Duodenal mucosa (tissue), 2 donors: Measurements from ENCODE around the gene MTHFR.

ENCODE experiments used
- H3K27ac ChIP-seq: one replicate; pipeline ENCODE4 v1.7.0; 2013; ENCODE audit warnings: low read depth, low read length
- H3K27me3 ChIP-seq, 2 donors: one replicate each; pipeline ENCODE4 v1.7.0; 2013; ENCODE audit warnings: low read length in 2 of 2, control low read depth in 1 of 2; ENCODE audit not compliant: insufficient read depth in 2 of 2, control insufficient read depth in 1 of 2
- H3K36me3 ChIP-seq, 2 donors: one replicate each; pipeline ENCODE4 v1.7.0; 2013; ENCODE audit warnings: low read length in 2 of 2, control low read depth in 1 of 2; ENCODE audit not compliant: insufficient read depth in 2 of 2, control insufficient read depth in 1 of 2
- H3K4me1 ChIP-seq, 2 donors: one replicate each; pipeline ENCODE4 v1.7.0; 2013; ENCODE audit warnings: low read length in 2 of 2, control low read depth in 1 of 2; ENCODE audit not compliant: insufficient read depth in 2 of 2, control insufficient read depth in 1 of 2
- H3K4me3 ChIP-seq, 2 donors: one replicate each; pipeline ENCODE4 v1.7.0; 2013; ENCODE audit warnings: low read length in 2 of 2, low read depth in 1 of 2
- H3K9ac ChIP-seq, 2 donors: one replicate each; pipeline ENCODE4 v1.7.0; 2013; ENCODE audit warnings: low read length in 2 of 2, low read depth in 1 of 2
- H3K9me3 ChIP-seq, 2 donors: one replicate each; pipeline ENCODE4 v1.7.0; 2013; ENCODE audit warnings: low read length in 2 of 2, control low read depth in 1 of 2; ENCODE audit not compliant: control insufficient read depth in 1 of 2

Gene MTHFR

DNA sequence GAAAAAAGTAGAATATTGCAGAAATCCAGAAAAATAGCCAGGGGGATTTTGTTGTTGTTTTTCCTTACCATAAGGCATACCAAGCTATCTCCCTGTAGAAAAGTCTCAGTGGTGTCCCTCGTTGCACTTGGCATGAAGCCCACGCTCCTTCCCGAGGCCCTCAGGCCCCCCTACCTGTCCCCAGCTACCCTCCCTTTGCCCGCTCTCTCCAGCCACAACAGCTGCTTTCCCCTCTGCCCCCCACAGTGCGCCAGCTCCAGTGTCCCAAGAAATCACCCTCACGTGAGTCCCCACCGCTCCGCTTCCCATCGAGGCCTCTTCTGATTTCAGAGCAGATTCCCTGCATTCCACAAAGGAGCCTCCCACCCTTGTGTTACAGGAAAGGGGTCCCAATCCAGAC, 61.5 kb downstream of the MTHFR start:
- Histone ChIP-seq H3K27ac (no peak overlapping the region), H3K36me3 (peaks cover 0 to 10% of the 10 kb centered on the region in 2 donors), H3K4me3 (no peak overlapping the region), H3K27me3 (no peaks in the 10 kb centered on the region), H3K9ac (no peak overlapping the region), H3K9me3 (no peaks in the 10 kb centered on the region), H3K4me1 (peaks cover 0 to 14% of the 10 kb centered on the region in 2 donors)

GRCh38 chr1:11741919-11742558, 63.7 kb downstream of the MTHFR start:
- H3K4me1 ChIP-seq = peaks cover 5 to 15% of the 10 kb centered on the region in 2 donors
- no peak overlapping the region for H3K4me3 ChIP-seq
- H3K36me3 ChIP-seq = peaks cover 0 to 5% of the 10 kb centered on the region in 2 donors
- H3K27me3 ChIP-seq = no peaks in the 10 kb centered on the region
- H3K9me3 ChIP-seq = no peaks in the 10 kb centered on the region
- no peak overlapping the region for H3K9ac ChIP-seq
- no peak overlapping the region for H3K27ac ChIP-seq

- Histone ChIP-seq H3K27ac (no peak overlapping the region), H3K9me3 (no peaks in the 10 kb centered on the region), H3K4me1 (peaks cover 10 to 21% of the 10 kb centered on the region in 2 donors), H3K9ac (no peak overlapping the region), H3K27me3 (no peaks in the 10 kb centered on the region), H3K4me3 (no peak overlapping the region), H3K36me3 (peaks cover 0 to 5% of the 10 kb centered on the region in 2 donors)
These were observed 64.3 kb downstream of the MTHFR start for GRCh38 chr1:11741482-11741881.

GRCh38 chr1:11740258-11741192, 65.2 kb downstream of the MTHFR start:
- no peak overlapping the region for H3K4me3 ChIP-seq
- H3K27ac ChIP-seq = no peak overlapping the region
- no peaks in the 10 kb centered on the region for H3K27me3 ChIP-seq
- H3K9me3 ChIP-seq = no peaks in the 10 kb centered on the region
- peaks cover 13 to 24% of the 10 kb centered on the region in 2 donors for H3K4me1 ChIP-seq
- H3K9ac ChIP-seq = no peak overlapping the region
- H3K36me3 ChIP-seq = no peaks in the 10 kb centered on the region

DNA sequence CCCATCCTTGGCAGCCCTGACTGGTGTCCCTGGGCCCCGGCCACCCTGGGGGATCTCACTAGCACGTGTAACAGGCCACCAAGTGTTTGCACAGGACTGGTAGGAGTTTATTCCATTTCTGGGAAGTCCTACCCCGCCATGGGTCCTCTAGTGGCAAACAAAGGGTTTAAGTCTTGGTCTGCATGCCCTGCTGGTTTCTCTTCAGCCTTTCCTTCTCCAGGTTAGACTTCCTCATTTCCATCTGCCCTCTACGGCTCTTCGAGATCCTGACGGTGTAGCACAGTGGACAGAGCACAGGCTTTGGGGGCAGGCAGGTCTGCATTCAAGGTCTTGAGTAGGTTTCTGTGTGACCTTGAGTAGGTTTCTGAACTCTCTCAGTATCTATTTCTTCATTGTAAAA, 67.0 kb downstream of the MTHFR start:
- Histone ChIP-seq H3K9ac (no peak overlapping the region), H3K27ac (no peak overlapping the region), H3K4me3 (no peak overlapping the region), H3K4me1 (peaks cover 15 to 26% of the 10 kb centered on the region in 2 donors), H3K9me3 (no peaks in the 10 kb centered on the region), H3K36me3 (no peaks in the 10 kb centered on the region), H3K27me3 (no peaks in the 10 kb centered on the region)

GRCh38 chr1:11738096-11738495, 67.7 kb downstream of the MTHFR start:
- no peaks in the 10 kb centered on the region for H3K9me3 ChIP-seq
- H3K9ac ChIP-seq = no peak overlapping the region
- H3K27me3 ChIP-seq = no peaks in the 10 kb centered on the region
- H3K4me1 ChIP-seq = peaks cover 15 to 26% of the 10 kb centered on the region in 2 donors
- H3K4me3 ChIP-seq = no peak overlapping the region
- no peak overlapping the region for H3K27ac ChIP-seq
- no peaks in the 10 kb centered on the region for H3K36me3 ChIP-seq

GRCh38 chr1:11736746-11737639, 68.8 kb downstream of the MTHFR start:
- peak overlapping the region; percentile 73 to 98 for H3K9ac ChIP-seq
- H3K4me3 ChIP-seq = peak overlapping the region; percentile 93 to 98
- no peaks in the 10 kb centered on the region for H3K36me3 ChIP-seq
- H3K27me3 ChIP-seq = no peaks in the 10 kb centered on the region
- no peaks in the 10 kb centered on the region for H3K9me3 ChIP-seq
- peaks cover 15 to 28% of the 10 kb centered on the region in 2 donors for H3K4me1 ChIP-seq
- peak overlapping the region; percentile 70 for H3K27ac ChIP-seq

- H3K27me3 ChIP-seq = no peaks in the 10 kb centered on the region
- peak within 1 kb of the TSS; percentile 70 for H3K27ac ChIP-seq
- peaks cover 15 to 36% of the 10 kb centered on the region in 2 donors for H3K4me1 ChIP-seq
- peak within 1 kb of the TSS; percentile 73 to 98 for H3K9ac ChIP-seq
- H3K36me3 ChIP-seq = no peaks in the 10 kb centered on the region
- H3K4me3 ChIP-seq = peak within 1 kb of the TSS; percentile 93 to 98
- H3K9me3 ChIP-seq = no peaks in the 10 kb centered on the region
These were observed 69.7 kb downstream of the MTHFR start, which contains the start of gene AGTRAP for GRCh38 chr1:11735854-11736745. AGTRAP (plus strand) TSS chr1:11736136; CDS start chr1:11736209, 73 bp downstream.
